Tibial artery (tissue), 4 donors: ENCODE measurements around the gene NF1.

Experiments
- DNase-seq, 2 donors: peaks; one replicate each; pipeline ENCODE4 v3.0.0-alpha.2; 2019
- H3K27ac ChIP-seq, 2 donors: fragments of 200-600 bp; sonication (generic) in 1 of 2; 1 replicate in 1 of 2; 2 replicates in 1 of 2; pipeline ENCODE4 v1.5.1; 2018 to 2019; ENCODE audit warnings: mild to moderate bottlenecking in 1 of 2
- H3K27me3 ChIP-seq, 2 donors: fragments of 200-600 bp; sonication (generic) in 1 of 2; one replicate each; pipeline versions ENCODE4 v1.5.1 to v1.6.0; 2016 to 2019
- H3K36me3 ChIP-seq, 3 donors: fragments of 200-600 bp; sonication (generic) in 2 of 3; one replicate each; pipeline ENCODE4 v1.5.1; 2016 to 2019; ENCODE audit warnings: mild to moderate bottlenecking in 2 of 3
- H3K4me1 ChIP-seq, 4 donors: fragments of 200-600 bp; sonication (generic) in 2 of 4; 1 replicate in 3 of 4; 2 replicates in 1 of 4; pipeline ENCODE4 v1.5.1; 2016 to 2019
- H3K4me3 ChIP-seq, 2 donors: fragments of 200-600 bp; sonication (generic) in 1 of 2; 1 replicate in 1 of 2; 2 replicates in 1 of 2; pipeline ENCODE4 v1.5.1; 2018 to 2019; ENCODE audit warnings: mild to moderate bottlenecking in 2 of 2
- H3K9me3 ChIP-seq, 3 donors: fragments of 200-600 bp; sonication (generic) in 1 of 3; one replicate each; pipeline ENCODE4 v1.5.1; 2016 to 2019
- intact Hi-C: fragments of 100-400 bp; cut with DNase I; formaldehyde crosslinking; loops from one replicate; pipeline ENCODE4 v1.15.0; 2023; ENCODE audit warnings: low total_unique reads
- TF ChIP-seq, protein P1 (sequence below), 2 experiments: fragments of 200-600 bp in 1 of 2; fragments of 450-650 bp in 1 of 2; IDR thresholded peaks; one replicate each; pipeline ENCODE4 v1.5.1; 2017 to 2019; ENCODE audit warnings: antibody characterized with exemption in 2 of 2, mild to moderate bottlenecking in 1 of 2, moderate library complexity in 1 of 2

The NF1 gene

DNA sequence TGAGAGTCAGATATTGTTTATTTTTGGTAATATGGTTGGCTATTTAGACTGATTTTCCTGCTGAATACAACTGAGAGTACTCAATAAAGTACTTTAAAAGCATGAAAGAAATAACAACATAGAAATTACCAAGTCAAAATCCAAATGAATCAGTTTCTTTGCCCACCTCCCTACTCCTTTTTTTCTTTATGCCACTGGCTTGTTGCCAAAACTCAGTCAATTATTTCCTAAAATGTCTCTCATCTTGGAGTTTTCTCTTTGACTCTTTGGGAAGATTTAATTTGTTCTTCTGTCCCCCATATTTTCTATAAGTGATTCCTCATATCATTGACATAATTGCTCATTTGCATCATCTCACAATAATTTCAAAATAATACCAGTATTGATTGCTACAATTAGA lies 204.8 kb downstream of the NF1 start:
- Histone ChIP-seq H3K36me3 (no peaks in the 10 kb centered on the region), H3K4me1 (no peaks in the 10 kb centered on the region), H3K9me3 (no peaks in the 10 kb centered on the region), H3K27ac (no peak overlapping the region), H3K4me3 (no peak overlapping the region), H3K27me3 (no peaks in the 10 kb centered on the region)
- intact Hi-C loops, result no loop called here
- no peak for DNase-seq
- TF ChIP-seq, protein P1, sequence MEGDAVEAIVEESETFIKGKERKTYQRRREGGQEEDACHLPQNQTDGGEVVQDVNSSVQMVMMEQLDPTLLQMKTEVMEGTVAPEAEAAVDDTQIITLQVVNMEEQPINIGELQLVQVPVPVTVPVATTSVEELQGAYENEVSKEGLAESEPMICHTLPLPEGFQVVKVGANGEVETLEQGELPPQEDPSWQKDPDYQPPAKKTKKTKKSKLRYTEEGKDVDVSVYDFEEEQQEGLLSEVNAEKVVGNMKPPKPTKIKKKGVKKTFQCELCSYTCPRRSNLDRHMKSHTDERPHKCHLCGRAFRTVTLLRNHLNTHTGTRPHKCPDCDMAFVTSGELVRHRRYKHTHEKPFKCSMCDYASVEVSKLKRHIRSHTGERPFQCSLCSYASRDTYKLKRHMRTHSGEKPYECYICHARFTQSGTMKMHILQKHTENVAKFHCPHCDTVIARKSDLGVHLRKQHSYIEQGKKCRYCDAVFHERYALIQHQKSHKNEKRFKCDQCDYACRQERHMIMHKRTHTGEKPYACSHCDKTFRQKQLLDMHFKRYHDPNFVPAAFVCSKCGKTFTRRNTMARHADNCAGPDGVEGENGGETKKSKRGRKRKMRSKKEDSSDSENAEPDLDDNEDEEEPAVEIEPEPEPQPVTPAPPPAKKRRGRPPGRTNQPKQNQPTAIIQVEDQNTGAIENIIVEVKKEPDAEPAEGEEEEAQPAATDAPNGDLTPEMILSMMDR (IDR thresholded peaks at IDR 0.05), result no peak

DNA sequence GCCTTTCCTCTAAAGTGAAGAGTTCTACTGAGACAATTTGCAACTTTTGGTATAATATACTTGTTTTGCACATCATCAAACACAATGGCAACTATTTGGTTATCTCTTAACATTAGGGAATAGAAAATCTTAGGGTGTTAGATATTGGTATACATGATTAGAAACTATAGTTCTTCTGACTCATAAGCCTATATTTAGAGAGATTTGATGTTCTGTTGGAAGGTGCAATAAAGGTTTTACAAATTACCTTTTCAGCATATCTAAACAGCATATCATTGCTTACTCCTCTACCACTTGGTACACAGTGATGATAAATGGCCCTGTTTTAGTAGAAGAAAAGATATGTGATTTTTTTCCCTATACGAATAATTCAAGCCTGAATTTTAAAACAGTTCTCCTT lies 212.9 kb downstream of the NF1 start:
- intact Hi-C loops, result no loop called here
- Histone ChIP-seq H3K36me3 (peaks cover 0 to 6% (median 0%) of the 10 kb centered on the region in 3 donors), H3K27ac (no peak overlapping the region), H3K27me3 (no peaks in the 10 kb centered on the region), H3K9me3 (no peaks in the 10 kb centered on the region), H3K4me3 (no peak overlapping the region), H3K4me1 (no peaks in the 10 kb centered on the region)
- TF ChIP-seq, protein P1 (IDR thresholded peaks at IDR 0.05), result no peak
- DNase-seq, result no peak

DNA sequence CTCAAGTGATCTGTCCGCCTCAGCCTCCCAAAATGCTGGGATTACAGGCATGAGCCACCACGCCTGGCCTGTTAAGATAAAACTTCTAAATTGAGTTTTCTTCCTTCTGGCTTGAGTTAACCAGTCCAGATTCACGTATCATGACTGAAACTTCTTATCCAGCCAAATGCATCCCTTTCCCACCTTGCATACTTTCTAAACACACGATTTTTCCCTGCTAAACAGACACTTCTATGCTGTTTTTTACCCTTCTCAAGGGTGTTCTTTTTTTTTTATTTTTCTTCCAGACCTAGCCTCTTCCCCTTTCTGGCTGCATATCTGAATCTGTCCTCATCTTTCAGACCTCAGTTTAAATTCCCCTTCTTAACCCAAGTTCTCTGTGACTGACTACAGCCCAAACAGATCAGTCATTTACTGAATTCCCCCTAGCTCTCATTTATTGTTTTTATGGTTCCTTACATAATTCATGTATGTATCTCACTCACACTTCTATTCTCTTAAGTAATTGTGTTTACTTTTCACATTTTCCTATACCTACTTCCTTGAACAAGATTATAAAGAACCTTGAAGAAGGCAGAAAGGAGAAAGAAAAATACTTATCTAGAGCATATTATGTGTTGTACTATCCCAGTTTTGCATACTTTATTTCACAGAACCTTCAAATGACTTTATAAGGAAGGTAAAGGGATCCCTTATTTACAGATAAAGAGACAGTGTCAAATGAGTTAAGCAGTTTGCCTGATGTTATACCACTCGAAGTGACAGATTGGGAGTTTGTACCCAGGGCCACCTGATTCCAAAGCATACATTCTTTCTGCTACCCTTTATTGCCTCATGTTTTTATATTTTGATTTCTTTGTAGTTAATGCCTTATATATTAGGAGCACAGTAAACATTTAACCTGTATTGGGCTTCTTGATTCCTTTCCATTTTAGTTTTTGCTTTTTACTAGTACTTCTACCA lies 213.9 kb downstream of the NF1 start:
- H3K36me3 ChIP-seq, result peaks cover 0 to 6% (median 0%) of the 10 kb centered on the region in 3 donors
- TF ChIP-seq, protein P1 (IDR thresholded peaks at IDR 0.05), result no peak
- no peak overlapping the region for H3K4me3 ChIP-seq
- intact Hi-C loops, result no loop called here
- no peak for DNase-seq
- no peaks in the 10 kb centered on the region for H3K27me3 ChIP-seq
- no peak overlapping the region for H3K27ac ChIP-seq
- no peaks in the 10 kb centered on the region for H3K9me3 ChIP-seq
- H3K4me1 ChIP-seq, result no peaks in the 10 kb centered on the region

DNA sequence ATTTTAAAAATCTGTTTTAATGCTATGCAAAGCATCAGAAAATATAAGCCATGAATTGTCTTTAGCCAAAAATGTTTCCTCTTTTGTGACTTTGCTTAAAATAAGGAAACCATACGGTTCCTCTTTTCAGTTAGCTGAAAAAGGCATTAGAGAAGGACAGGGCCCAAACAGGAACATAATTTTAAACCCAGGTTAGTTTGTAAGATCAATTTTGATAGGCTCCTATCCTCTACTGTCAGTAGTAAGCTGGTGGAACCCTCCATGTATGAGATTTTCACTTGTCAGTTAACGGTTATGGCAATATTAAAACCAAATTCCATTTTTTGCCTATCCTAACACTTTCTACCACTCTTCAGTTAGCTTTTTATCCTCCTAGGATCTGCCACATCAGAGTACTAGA lies 214.8 kb downstream of the NF1 start:
- H3K4me1 ChIP-seq, result no peaks in the 10 kb centered on the region
- H3K27ac ChIP-seq, result no peak overlapping the region
- peaks cover 0 to 6% (median 0%) of the 10 kb centered on the region in 3 donors for H3K36me3 ChIP-seq
- no peaks in the 10 kb centered on the region for H3K27me3 ChIP-seq
- H3K9me3 ChIP-seq, result no peaks in the 10 kb centered on the region
- no peak for DNase-seq
- intact Hi-C loops, result no loop called here
- TF ChIP-seq, protein P1 (IDR thresholded peaks at IDR 0.05), result no peak
- no peak overlapping the region for H3K4me3 ChIP-seq

DNA sequence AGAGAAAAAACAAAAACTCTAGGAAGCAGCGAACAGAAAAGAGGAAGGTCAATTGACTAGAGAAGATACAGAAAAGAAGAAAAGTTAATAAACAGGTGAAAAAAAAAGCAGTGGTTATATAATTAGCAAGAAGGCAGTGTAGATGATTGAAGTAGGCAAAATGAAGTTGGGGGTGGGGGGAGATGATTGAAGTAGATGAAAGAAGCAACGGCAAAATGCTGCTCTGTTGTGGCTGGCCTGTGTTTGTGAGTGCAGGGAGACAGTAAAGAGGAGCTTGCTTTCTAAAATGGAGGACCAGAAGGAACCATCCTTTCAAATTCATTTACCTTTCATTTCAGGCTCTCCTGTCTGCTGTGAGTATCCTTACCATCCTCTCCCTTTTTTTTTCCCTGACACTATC lies 215.5 kb downstream of the NF1 start:
- TF ChIP-seq, protein P1 (IDR thresholded peaks at IDR 0.05), result no peak
- Histone ChIP-seq H3K27ac (no peak overlapping the region), H3K27me3 (no peaks in the 10 kb centered on the region)

More for the DNA sequence above, 215.5 kb downstream of the NF1 start:
- peaks cover 0 to 6% (median 0%) of the 10 kb centered on the region in 3 donors for H3K36me3 ChIP-seq
- no peaks in the 10 kb centered on the region for H3K4me1 ChIP-seq
- no peak overlapping the region for H3K4me3 ChIP-seq
- H3K9me3 ChIP-seq, result no peaks in the 10 kb centered on the region
- intact Hi-C loops, result no loop called here
- DNase-seq, result no peak
